ENCODE measurements around the gene HBQ1.

DNA sequence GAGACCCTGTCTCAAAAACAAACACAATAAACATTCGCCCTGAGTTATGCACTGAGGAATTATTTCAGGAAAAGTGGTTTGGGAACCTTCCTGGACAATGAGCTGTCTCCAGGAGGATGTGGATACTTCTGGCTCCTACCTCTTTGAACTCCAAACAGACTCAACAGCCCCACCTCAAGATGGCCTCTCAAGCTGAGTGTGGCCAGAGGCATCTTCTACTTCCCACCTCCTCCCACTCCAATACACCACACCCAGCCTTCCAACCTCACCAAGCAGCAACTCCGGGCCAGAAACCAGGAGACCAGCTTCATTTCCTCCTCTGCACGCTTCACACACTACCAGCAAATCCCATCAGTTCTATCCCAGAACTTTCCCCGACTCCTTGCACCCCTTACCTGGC lies 11.6 kb downstream of the HBQ1 start:
- TF ChIP-seq, protein P1, sequence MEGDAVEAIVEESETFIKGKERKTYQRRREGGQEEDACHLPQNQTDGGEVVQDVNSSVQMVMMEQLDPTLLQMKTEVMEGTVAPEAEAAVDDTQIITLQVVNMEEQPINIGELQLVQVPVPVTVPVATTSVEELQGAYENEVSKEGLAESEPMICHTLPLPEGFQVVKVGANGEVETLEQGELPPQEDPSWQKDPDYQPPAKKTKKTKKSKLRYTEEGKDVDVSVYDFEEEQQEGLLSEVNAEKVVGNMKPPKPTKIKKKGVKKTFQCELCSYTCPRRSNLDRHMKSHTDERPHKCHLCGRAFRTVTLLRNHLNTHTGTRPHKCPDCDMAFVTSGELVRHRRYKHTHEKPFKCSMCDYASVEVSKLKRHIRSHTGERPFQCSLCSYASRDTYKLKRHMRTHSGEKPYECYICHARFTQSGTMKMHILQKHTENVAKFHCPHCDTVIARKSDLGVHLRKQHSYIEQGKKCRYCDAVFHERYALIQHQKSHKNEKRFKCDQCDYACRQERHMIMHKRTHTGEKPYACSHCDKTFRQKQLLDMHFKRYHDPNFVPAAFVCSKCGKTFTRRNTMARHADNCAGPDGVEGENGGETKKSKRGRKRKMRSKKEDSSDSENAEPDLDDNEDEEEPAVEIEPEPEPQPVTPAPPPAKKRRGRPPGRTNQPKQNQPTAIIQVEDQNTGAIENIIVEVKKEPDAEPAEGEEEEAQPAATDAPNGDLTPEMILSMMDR (IDR thresholded peaks at IDR 0.05): no peak
- no peak for TF ChIP-seq EP300 (IDR thresholded peaks at IDR 0.05; ENCODE audit: low read depth)
